ENCODE results near the gene SCG3.

The SCG3 gene

DNA sequence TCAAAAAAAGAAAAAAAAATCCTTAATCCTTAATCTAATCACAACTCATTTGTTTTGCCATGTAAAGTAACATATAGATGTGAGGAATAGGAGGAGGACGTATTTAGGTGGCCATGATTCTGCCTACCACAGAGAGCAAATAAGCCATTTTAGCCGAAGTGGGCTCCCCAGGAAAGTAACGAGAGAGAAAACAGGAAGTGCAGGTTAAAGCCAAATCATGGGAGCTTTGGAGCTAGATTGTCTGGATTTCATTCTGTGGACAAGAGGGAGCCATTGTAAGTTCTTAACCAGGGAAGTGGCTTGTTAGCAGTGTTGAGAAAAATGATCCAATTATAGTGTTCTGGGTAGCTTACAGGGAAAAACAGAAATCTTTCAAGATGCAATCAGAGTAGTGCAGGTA is 79.5 kb downstream of the SCG3 start:
- no peak for DNase-seq

DNA sequence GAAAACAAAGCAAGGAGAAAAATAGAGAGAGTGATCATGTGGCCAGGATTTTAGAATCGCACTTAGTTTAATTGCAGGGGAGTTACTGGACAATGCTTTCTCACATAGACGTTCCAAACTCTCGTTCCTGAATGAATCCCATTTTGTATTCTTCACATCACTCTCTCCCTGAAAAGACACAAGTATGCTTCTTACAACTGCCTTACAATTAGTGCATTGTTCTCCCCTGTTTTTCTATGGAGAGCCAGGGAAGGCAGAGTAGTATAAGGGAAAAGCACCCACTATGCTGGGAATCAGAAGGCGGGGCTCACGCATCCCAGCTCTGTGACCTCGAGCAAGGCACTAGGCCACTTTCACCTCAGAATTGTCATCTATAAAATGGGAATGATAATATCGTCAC is 84.4 kb downstream of the SCG3 start:
- DNase-seq = no peak

DNA sequence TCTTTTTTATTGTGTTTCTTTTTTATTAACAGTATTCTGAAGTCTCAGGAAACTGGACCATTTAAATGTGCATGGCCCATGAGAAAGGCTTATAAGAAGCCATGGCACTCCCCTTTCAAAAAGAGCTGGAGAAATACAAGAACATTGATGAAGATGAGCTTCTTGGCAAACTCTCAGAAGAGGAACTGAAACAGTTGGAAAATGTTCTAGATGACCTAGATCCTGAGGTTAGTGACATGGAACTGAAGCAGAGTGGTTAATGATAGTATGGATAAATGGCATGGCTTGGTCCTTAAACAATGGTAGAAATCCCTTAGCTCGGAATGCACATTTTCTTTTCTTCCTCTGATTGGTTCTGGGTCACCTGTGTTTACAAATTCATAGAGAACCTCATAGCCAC is 85.0 kb downstream of the SCG3 start:
- DNase-seq = no peak

DNA sequence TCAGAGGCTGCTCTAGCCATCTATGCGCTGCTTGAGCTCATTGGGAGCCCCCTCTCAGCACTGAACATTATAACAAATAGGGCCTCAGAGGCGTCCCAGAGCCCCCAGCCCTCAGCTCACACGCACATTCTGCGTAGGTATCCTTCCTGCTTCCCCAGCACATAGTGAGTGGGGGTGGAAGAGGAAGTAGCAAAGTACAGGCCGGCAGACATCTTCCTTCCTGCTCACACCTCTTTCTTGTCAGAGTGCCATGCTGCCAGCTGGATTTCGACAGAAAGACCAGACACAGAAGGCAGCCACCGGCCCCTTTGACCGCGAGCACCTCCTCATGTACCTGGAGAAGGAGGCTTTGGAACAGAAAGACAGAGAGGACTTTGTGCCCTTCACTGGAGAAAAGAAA is 86.7 kb downstream of the SCG3 start:
- no peak for DNase-seq
